Pons (tissue), 1 donor: Measurements from ENCODE around the gene FOXN1.
A peak's percentile ranks its signal among the peaks of the same experiment; 100 is the strongest.

Experiments used
- DNase-seq: peaks from one replicate; pipeline ENCODE4 v3.0.0-alpha.2; 2016; ENCODE audit warnings: low spot score

Gene FOXN1

GRCh38 chr17:28547623-28548416, 41.7 kb downstream of the FOXN1 start:
- DNase-seq = peak; percentile 60

GRCh38 chr17:28548417-28549130, 42.4 kb downstream of the FOXN1 start:
- no peak for DNase-seq

- DNase-seq = no peak
These were observed 43.3 kb downstream of the FOXN1 start for GRCh38 chr17:28549236-28550132.

GRCh38 chr17:28550858-28551257, 44.7 kb downstream of the FOXN1 start:
- no peak for DNase-seq

GRCh38 chr17:28551421-28552175, 45.5 kb downstream of the FOXN1 start:
- DNase-seq = no peak

- DNase-seq = peak; percentile 42
These were observed 46.2 kb downstream of the FOXN1 start, which contains the start of gene UNC119 for GRCh38 chr17:28552176-28552999. Gene UNC119, minus strand, starts transcription at chr17:28552624. Its CDS starts 67 bp downstream, at chr17:28552557.

GRCh38 chr17:28553000-28553505, 46.9 kb downstream of the FOXN1 start:
- DNase-seq = no peak

- DNase-seq = no peak
These were observed 48.4 kb downstream of the FOXN1 start for GRCh38 chr17:28554565-28554964.

- no peak for DNase-seq
These were observed 48.9 kb downstream of the FOXN1 start for GRCh38 chr17:28555022-28555421.

- DNase-seq = no peak
These were observed 57.3 kb downstream of the FOXN1 start for GRCh38 chr17:28563475-28563874.

- DNase-seq = peak; percentile 44
These were observed 61.5 kb downstream of the FOXN1 start for GRCh38 chr17:28567604-28568003.

GRCh38 chr17:28569446-28569845, 63.3 kb downstream of the FOXN1 start:
- DNase-seq = no peak

GRCh38 chr17:28570716-28571360, 64.7 kb downstream of the FOXN1 start:
- peak; percentile 45 for DNase-seq

- peak; percentile 91 for DNase-seq
These were observed 65.4 kb downstream of the FOXN1 start, which contains the start of gene PIGS for GRCh38 chr17:28571361-28572122. Gene PIGS, minus strand, starts transcription at chr17:28571524. Its CDS starts 28 bp downstream, at chr17:28571496.

GRCh38 chr17:28572259-28573039, 66.3 kb downstream of the FOXN1 start:
- no peak for DNase-seq

- DNase-seq = no peak
These were observed 66.9 kb downstream of the FOXN1 start for GRCh38 chr17:28573040-28573380.

GRCh38 chr17:28573521-28573920, 67.4 kb downstream of the FOXN1 start:
- no peak for DNase-seq

- DNase-seq = no peak
These were observed 67.9 kb downstream of the FOXN1 start for GRCh38 chr17:28573966-28574480.
